Smooth muscle cell (in vitro differentiated cells): ENCODE measurements around the gene GMDS. TPM values are rescaled to one million over a fixed set of nuclear protein-coding genes. Genes with fewer than 3 reads are reported as not detected.

ENCODE experiments used
- DNase-seq: peaks from one replicate; lab custom pipeline; 2025; ENCODE audit not compliant: unreplicated experiment; lab: John Stamatoyannopoulos, UW
- H2AFZ ChIP-seq: fragments of 200-600 bp; sonication (generic); 2 replicates; pipeline ENCODE4 v1.6.0; 2016; ENCODE audit warnings: antibody characterized with exemption, low read depth, mild to moderate bottlenecking
- H3F3A ChIP-seq: fragments of 200-600 bp; sonication (generic); 2 replicates; pipeline ENCODE4 v1.6.0; 2017; ENCODE audit warnings: antibody characterized with exemption, low read depth
- H3K27ac ChIP-seq: fragments of 200-600 bp; sonication (generic); 2 replicates; pipeline ENCODE4 v1.5.1; 2016; ENCODE audit warnings: low read depth, mild to moderate bottlenecking
- H3K27me3 ChIP-seq: fragments of 200-600 bp; sonication (generic); 2 replicates; pipeline ENCODE4 v1.6.1; 2016; ENCODE audit warnings: low read depth, mild to moderate bottlenecking
- H3K36me3 ChIP-seq: fragments of 200-600 bp; sonication (generic); 2 replicates; pipeline ENCODE4 v1.5.1; 2016; ENCODE audit warnings: low read depth
- H3K4me1 ChIP-seq: fragments of 200-600 bp; sonication (generic); 2 replicates; pipeline ENCODE4 v1.5.1; 2016; ENCODE audit warnings: low read depth
- H3K4me2 ChIP-seq: fragments of 200-600 bp; sonication (generic); 2 replicates; pipeline ENCODE4 v1.6.0; 2016; ENCODE audit warnings: mild to moderate bottlenecking
- H3K4me3 ChIP-seq: fragments of 200-600 bp; sonication (generic); 2 replicates; pipeline ENCODE4 v1.5.1; 2016; ENCODE audit warnings: mild to moderate bottlenecking
- H3K79me2 ChIP-seq: fragments of 200-600 bp; sonication (generic); 2 replicates; pipeline ENCODE4 v1.6.0; 2016; ENCODE audit warnings: low read depth, mild to moderate bottlenecking
- H3K9ac ChIP-seq: fragments of 200-600 bp; sonication (generic); 2 replicates; pipeline ENCODE4 v1.6.0; 2016; ENCODE audit warnings: low read depth
- H3K9me3 ChIP-seq: fragments of 200-600 bp; sonication (generic); replicated peaks from 2 replicates; pipeline ENCODE4 v1.5.1; 2016; ENCODE audit warnings: low read depth
- H4K20me1 ChIP-seq: fragments of 200-600 bp; sonication (generic); 2 replicates; pipeline ENCODE4 v1.6.0; 2016; ENCODE audit warnings: low read depth
- CTCF ChIP-seq: fragments of 200-600 bp; sonication (generic); IDR thresholded peaks from 2 replicates; pipeline ENCODE4 v1.5.1; 2017; ENCODE audit warnings: borderline replicate concordance, mild to moderate bottlenecking, antibody characterized with exemption; ENCODE audit not compliant: insufficient read depth, poor library complexity, severe bottlenecking
- WGBS: methylation state at CpG from one replicate; pipeline ENCODE4 v1.1.7; 2016; ENCODE audit warnings: low lambda C conversion rate; 5-methylcytosine and 5-hydroxymethylcytosine counted together
- polyA plus RNA-seq: library from polyadenylated mRNA; unstranded; fragments of >200 nt; fragmentation: Nextera tagmentation; extraction: Ambion mirVana; gene quantifications from 2 replicates; pipeline ENCODE4 v1.2.1, GENCODE V29; 2016
- total RNA-seq: library from RNA; depleted of rRNA; stranded (reverse); fragments of >200 nt; gene quantifications from 2 replicates; pipeline ENCODE4 v1.2.3, GENCODE V29; 2014

The GMDS gene
- total and polyA plus RNA-seq, 2 experiments from 2014 or later: 3.7 to 8.5 TPM

GRCh38 chr6:1624851-1625781, 620.3 kb downstream of the GMDS start:
- 7% methylated on average over 53 of the region's 53 CpGs for WGBS
- Histone ChIP-seq H3K9ac (no peak overlapping the region), H3K36me3 (no peaks in the 10 kb centered on the region), H3K4me1 (peaks cover 16% of the 10 kb centered on the region), H3K27me3 (peaks cover 98% of the 10 kb centered on the region), H2AFZ (no peak overlapping the region), H3K9me3 (no peaks in the 10 kb centered on the region), H3F3A (no peaks in the 10 kb centered on the region), H3K4me2 (peak overlapping the region; percentile 92), H3K27ac (no peak overlapping the region), H3K4me3 (peak overlapping the region; percentile 57), H3K79me2 (no peaks in the 10 kb centered on the region), H4K20me1 (no peaks in the 10 kb centered on the region)
- DNase-seq: no peak
- TF ChIP-seq CTCF: no peak

- H2AFZ ChIP-seq: no peak overlapping the region
Measured at GRCh38 chr6:1624058-1624850, 621.2 kb downstream of the GMDS start.

DNA sequence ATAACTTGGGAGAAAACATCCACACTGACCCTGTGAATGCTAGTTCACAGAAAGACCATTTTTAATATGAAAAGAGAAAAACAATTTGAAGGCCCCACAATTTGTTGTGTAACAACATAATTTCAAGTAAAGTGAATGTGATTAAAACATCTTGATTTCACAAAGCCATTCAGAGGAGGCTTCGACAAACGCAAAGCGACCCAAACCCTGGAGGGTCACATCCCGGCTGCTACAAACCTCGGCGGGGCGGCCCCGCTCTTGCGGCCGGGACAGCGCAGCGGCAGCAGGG, 621.7 kb downstream of the GMDS start:
- Histone ChIP-seq H3K4me3 (no peak overlapping the region), H3K27ac (no peak overlapping the region), H4K20me1 (no peaks in the 10 kb centered on the region), H2AFZ (no peak overlapping the region), H3K4me1 (peaks cover 21% of the 10 kb centered on the region), H3K4me2 (peak overlapping the region; percentile 92), H3K79me2 (no peaks in the 10 kb centered on the region), H3K9me3 (no peaks in the 10 kb centered on the region), H3K9ac (no peak overlapping the region), H3K27me3 (peaks cover 100% of the 10 kb centered on the region), H3K36me3 (no peaks in the 10 kb centered on the region), H3F3A (no peaks in the 10 kb centered on the region)
- 12% methylated on average over 12 of the region's 12 CpGs for WGBS
- DNase-seq: no peak
- no peak for TF ChIP-seq CTCF

More at GRCh38 chr6:1624058-1624850, 621.2 kb downstream of the GMDS start:
- no peak for TF ChIP-seq CTCF
- no peak for DNase-seq
- Histone ChIP-seq H3K79me2 (no peaks in the 10 kb centered on the region), H3F3A (no peaks in the 10 kb centered on the region), H3K9me3 (no peaks in the 10 kb centered on the region), H3K4me2 (peak overlapping the region; percentile 92), H3K36me3 (no peaks in the 10 kb centered on the region), H3K4me1 (peaks cover 21% of the 10 kb centered on the region), H3K27me3 (peaks cover 100% of the 10 kb centered on the region), H3K4me3 (peak overlapping the region; percentile 57), H3K27ac (no peak overlapping the region), H4K20me1 (no peaks in the 10 kb centered on the region), H3K9ac (no peak overlapping the region)
- 4% methylated on average over 63 of the region's 66 CpGs for WGBS
